GM18519 (cell line): ENCODE results near the gene RGS3.
"Not testable (repeated sequence)": the region's sequence is repeated elsewhere in the genome, so short reads cannot be mapped to it uniquely, and the experiment has no call there.

Source experiments
- ATAC-seq: cut with Tn5 transposase; IDR thresholded peaks from one replicate; pipeline ENCODE4 v1.9.1; 2021; ENCODE audit warnings: mild to moderate bottlenecking, moderate library complexity; ENCODE audit not compliant: unreplicated experiment, low FRiP score

Gene RGS3

GRCh38 chr9:113543296-113543981 is 79.9 kb downstream of the RGS3 start:
- no peak for ATAC-seq

DNA sequence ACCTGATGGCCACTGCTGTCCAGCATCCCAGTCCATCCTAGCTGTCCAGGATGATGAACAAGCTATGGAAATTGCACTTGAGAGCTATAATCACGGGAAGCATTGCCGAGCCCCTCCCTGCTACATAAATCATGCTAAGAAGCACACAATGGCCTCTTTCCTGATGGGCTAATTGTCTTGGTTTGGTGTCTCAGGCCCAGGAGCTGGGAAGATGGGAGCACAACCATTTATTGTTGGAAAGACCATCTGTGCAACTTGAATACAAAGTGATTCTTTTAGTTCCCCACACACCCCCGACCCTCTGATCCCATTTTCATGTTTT is 80.4 kb downstream of the RGS3 start:
- no peak for ATAC-seq

- no peak for ATAC-seq
Observed at GRCh38 chr9:113545068-113545467, 81.5 kb downstream of the RGS3 start.

- ATAC-seq: no peak
Observed at GRCh38 chr9:113546566-113546965, 83.0 kb downstream of the RGS3 start.

DNA sequence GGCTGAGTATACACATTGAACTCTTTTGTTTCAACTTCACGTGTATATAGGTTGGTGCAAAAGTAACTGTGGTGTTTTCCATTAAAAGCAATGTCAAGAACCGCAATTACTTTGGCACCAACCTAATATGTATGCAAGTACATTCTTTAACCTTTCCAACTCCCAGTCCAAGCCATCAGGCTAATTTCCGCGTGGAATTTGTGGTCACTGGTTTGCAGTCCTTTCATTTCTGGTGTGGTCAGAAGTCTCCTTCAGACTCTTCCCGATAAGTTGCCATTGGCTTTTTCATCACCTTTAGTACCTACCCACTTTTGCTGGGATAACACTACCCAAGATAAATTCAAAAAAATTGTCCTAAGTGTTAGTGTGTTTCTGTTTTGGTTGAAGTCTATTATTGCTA is 84.0 kb downstream of the RGS3 start:
- ATAC-seq: no peak

GRCh38 chr9:113548221-113549041 is 84.9 kb downstream of the RGS3 start:
- ATAC-seq: no peak

GRCh38 chr9:113549892-113550291 is 86.4 kb downstream of the RGS3 start:
- ATAC-seq: not testable (repeated sequence)

DNA sequence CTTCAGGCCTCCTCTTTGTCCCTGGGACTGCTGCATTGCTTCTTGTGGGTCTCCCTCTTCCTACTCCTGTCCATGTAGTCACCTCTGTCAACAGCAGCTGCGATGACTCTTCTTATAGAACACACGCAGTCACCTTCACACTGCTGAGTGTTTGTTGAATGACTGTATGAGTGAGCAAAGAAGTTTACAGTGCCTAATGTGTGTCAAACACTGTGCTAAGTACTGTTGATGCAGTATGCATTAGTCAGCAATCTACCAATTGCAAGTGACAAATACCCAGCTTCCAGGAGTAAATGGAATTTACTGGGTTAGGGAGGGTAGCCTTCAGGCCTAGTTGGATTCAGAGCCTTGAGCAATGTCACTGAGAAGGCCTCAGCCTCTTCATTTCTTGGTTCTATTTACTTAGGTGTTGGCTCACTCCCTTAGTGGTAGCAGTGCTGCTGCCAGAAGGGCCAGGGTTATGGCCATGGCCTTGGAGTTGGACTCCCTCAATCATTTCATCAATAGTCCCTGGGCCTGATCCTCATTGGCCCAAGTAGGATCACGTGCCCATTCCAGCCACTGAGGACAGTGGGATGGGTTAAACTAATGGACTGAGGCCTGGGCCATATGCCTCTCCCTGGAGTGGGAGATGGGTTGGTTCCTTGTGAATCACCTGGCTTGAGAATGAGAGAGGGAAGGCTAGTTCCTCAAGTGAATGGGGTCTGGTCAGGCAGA is 93.5 kb downstream of the RGS3 start:
- ATAC-seq: no peak

DNA sequence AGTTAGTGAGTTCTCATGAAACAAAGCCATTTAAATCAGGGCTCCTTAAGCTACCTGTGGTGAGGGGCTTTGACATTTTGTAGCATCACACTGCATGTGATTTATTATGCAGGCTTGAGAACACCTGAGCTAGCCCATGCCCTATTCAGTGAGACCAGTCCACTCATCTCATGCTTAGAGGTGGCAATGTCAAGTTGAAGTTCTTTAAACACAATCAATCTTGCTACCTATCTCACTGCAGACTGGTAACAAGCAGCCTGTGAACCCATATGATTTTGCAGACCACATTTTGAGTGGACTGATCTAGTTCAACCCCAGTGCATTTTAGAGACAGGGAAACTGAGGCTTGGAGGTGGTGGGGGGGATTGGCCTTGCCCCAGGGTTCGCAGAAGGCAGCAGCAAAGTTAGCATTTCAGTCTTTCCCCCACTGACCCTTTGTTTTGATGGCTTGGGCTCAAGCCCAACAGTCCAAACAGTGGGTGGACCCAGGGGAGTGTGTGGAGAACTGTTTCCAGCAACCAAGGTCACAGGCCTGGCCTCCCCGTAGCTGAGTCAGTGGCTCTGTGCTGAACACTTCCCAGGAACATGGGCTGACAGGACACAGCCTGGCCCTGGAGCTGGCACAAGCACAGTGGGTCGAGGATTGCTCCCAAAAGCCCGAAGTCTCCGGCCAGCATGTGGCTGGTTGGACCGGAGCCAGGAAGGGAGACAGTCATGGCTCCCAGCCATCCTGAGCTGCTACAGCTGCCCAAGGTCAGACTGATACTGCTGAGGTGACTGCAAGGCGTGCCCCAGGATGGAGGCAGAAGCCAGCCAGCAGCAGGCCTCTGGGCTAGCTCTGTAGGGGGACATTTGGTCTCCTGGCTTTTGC is 95.3 kb downstream of the RGS3 start:
- ATAC-seq: no peak

- ATAC-seq: no peak
Observed at GRCh38 chr9:113559834-113560800, 96.6 kb downstream of the RGS3 start.

- ATAC-seq: no peak
Observed at GRCh38 chr9:113562653-113563381, 99.3 kb downstream of the RGS3 start.

- ATAC-seq: no peak
Observed at GRCh38 chr9:113563826-113564497, 100.4 kb downstream of the RGS3 start.

GRCh38 chr9:113564498-113565237 is 101.1 kb downstream of the RGS3 start:
- ATAC-seq: no peak

- ATAC-seq: no peak
Observed at GRCh38 chr9:113566016-113566711, 102.6 kb downstream of the RGS3 start.

DNA sequence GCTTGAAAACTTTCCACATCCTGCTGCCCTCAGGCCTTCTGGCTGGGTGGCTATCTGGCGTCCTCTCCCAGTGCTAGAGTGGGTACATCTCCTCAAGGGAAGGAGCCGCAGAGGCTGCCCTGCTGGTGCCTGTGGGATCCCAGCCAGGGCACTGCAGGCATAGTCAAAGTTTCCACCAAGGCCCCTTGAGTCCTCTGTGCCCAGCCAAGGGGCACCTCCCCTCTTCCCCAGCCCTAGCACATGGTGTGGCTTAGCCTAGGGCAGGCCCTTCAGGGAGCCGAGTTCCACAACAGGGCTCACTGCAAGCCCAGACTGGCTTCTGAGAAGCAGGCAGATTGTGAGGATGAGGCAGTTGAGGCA is 103.2 kb downstream of the RGS3 start:
- no peak for ATAC-seq

GRCh38 chr9:113567361-113568080 is 104.0 kb downstream of the RGS3 start:
- no peak for ATAC-seq
